Transverse colon (tissue), 4 donors: ENCODE results near the gene JPH3.

Experiments used
- POLR2A ChIP-seq: fragments of 450-650 bp; IDR thresholded peaks from one replicate; pipeline ENCODE4 v1.6.1; 2016; ENCODE audit warnings: antibody characterized with exemption, mild to moderate bottlenecking, moderate library complexity
- POLR2AphosphoS5 ChIP-seq, 3 donors: sonication (generic); formaldehyde crosslinking; IDR thresholded peaks; one replicate each; pipeline ENCODE4 v1.6.1; 2016; ENCODE audit warnings: antibody characterized with exemption in 3 of 3
- TF ChIP-seq, protein P1 (sequence below), 5 experiments: fragments of 200-600 bp in 3 of 5; fragments of 450-650 bp in 2 of 5; sonication (generic) in 3 of 5; IDR thresholded peaks; 1 replicate in 2 of 5; 2 replicates in 3 of 5; pipeline ENCODE4 v1.5.1; 2016 to 2017; ENCODE audit warnings: antibody characterized with exemption in 5 of 5, inconsistent platforms in 3 of 5, mild to moderate bottlenecking in 2 of 5, moderate library complexity in 1 of 5

DNA sequence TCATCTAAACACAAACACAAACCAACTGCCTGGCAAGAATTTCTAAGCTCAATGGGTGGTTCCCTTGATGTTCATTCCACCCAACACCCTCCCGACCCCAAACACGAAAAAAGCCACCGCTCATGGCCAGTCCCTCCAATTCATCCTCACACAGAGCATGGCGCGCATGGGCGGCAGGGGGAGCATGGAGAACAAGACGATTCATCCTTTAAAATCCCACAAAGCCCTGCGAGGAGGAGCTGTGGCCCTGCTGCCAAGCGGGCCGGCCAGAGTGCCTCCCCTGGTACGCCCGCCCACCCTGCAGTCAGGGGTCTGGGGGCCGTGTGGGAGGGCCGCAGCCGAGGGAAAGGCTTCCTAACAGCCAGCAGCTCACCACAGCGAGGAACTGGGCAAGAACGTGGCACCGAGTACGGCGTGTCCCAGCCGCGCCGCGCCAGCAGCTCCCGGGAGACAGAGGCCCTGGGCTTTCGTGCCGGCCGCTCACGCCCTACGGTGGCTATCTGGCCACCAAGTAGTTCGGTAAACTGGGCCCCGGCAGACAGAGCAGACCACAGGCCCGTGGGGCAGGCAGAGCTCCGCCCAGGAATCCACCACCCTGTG lies 102.5 kb downstream of the JPH3 start:
- TF ChIP-seq, protein P1, sequence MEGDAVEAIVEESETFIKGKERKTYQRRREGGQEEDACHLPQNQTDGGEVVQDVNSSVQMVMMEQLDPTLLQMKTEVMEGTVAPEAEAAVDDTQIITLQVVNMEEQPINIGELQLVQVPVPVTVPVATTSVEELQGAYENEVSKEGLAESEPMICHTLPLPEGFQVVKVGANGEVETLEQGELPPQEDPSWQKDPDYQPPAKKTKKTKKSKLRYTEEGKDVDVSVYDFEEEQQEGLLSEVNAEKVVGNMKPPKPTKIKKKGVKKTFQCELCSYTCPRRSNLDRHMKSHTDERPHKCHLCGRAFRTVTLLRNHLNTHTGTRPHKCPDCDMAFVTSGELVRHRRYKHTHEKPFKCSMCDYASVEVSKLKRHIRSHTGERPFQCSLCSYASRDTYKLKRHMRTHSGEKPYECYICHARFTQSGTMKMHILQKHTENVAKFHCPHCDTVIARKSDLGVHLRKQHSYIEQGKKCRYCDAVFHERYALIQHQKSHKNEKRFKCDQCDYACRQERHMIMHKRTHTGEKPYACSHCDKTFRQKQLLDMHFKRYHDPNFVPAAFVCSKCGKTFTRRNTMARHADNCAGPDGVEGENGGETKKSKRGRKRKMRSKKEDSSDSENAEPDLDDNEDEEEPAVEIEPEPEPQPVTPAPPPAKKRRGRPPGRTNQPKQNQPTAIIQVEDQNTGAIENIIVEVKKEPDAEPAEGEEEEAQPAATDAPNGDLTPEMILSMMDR (IDR thresholded peaks at IDR 0.05): no peak
- TF ChIP-seq POLR2AphosphoS5 (IDR thresholded peaks at IDR 0.05) (no peak), POLR2A (no peak)
